Lower leg skin (tissue), 4 donors: ENCODE data around the gene PEX7. TPM values are rescaled to one million over a fixed set of nuclear protein-coding genes. Genes with fewer than 3 reads are reported as not detected.
"Not testable (repeated sequence)": the region's sequence is repeated elsewhere in the genome, so short reads cannot be mapped to it uniquely, and the experiment has no call there.

Experiments used
- DNase-seq, 2 donors: peaks; one replicate each; pipeline ENCODE4 v3.0.0-alpha.2; 2019; ENCODE audit warnings: low spot score in 2 of 2
- H3K4me3 ChIP-seq: fragments of 200-600 bp; sonication (generic); 2 replicates; pipeline ENCODE4 v1.5.1; 2017; ENCODE audit warnings: mild to moderate bottlenecking, low read depth; ENCODE audit not compliant: poor library complexity, severe bottlenecking
- CTCF ChIP-seq, 3 donors: fragments of 450-650 bp; IDR thresholded peaks; one replicate each; pipeline ENCODE4 v1.5.1; 2016; ENCODE audit warnings: antibody characterized with exemption in 3 of 3, mild to moderate bottlenecking in 3 of 3, moderate library complexity in 2 of 3
- POLR2A ChIP-seq, 2 donors: fragments of 450-650 bp; IDR thresholded peaks; one replicate each; pipeline ENCODE4 v1.6.1; 2016 to 2017; ENCODE audit warnings: antibody characterized with exemption in 2 of 2, mild to moderate bottlenecking in 1 of 2, moderate library complexity in 1 of 2
- WGBS, 2 donors: methylation state at CpG; one replicate each; pipeline ENCODE4 v1.1.5; 2018; 5-methylcytosine and 5-hydroxymethylcytosine counted together
- intact Hi-C: fragments of 100-400 bp; cut with DNase I; formaldehyde crosslinking; loops from one replicate; pipeline ENCODE4 v1.15.0; 2023; ENCODE audit warnings: low total_unique reads
- total RNA-seq, 4 donors: library from RNA; depleted of rRNA; stranded (reverse); fragments of >200 nt; gene quantifications; one replicate each; pipeline ENCODE4 v1.1.0, GENCODE V29; 2016

PEX7 gene
- total RNA-seq, 4 donors from 2014 or later: 15.2 to 21.5 (median 21.2) TPM

- intact Hi-C loops: no loop called here
- TF ChIP-seq CTCF (IDR thresholded peaks at IDR 0.05) (no peak), POLR2A (IDR thresholded peaks at IDR 0.05) (no peak)
- no peak overlapping the region for H3K4me3 ChIP-seq
- 97 to 98% methylated on average over 3 of the region's 3 CpGs for WGBS, 2 donors
- no peak for DNase-seq
Observed at GRCh38 chr6:136890986-136891385, 68.6 kb downstream of the PEX7 start.

GRCh38 chr6:136893187-136893586 lies 70.8 kb downstream of the PEX7 start:
- intact Hi-C loops: no loop called here
- DNase-seq: no peak
- 83 to 87% methylated on average over 5 of the region's 5 CpGs for WGBS, 2 donors
- TF ChIP-seq CTCF (IDR thresholded peaks at IDR 0.05): no peak
- TF ChIP-seq POLR2A (IDR thresholded peaks at IDR 0.05): no peak
- no peak overlapping the region for H3K4me3 ChIP-seq

- DNase-seq: no peak
- intact Hi-C loops: no loop called here
- WGBS, 2 donors: 87 to 96% methylated on average over 3 of the region's 3 CpGs
- H3K4me3 ChIP-seq: no peak overlapping the region
- no peak for TF ChIP-seq CTCF (IDR thresholded peaks at IDR 0.05)
- no peak for TF ChIP-seq POLR2A (IDR thresholded peaks at IDR 0.05)
Observed at GRCh38 chr6:136895901-136896300, 73.5 kb downstream of the PEX7 start.

- 95 to 97% methylated on average over 1 of the region's 1 CpG for WGBS, 2 donors
- TF ChIP-seq CTCF (IDR thresholded peaks at IDR 0.05) (no peak), POLR2A (IDR thresholded peaks at IDR 0.05) (no peak)
- intact Hi-C loops: no loop called here
- no peak for DNase-seq
- no peak overlapping the region for H3K4me3 ChIP-seq
Observed at GRCh38 chr6:136897071-136897470, 74.7 kb downstream of the PEX7 start.

GRCh38 chr6:136901212-136901784 lies 78.9 kb downstream of the PEX7 start:
- TF ChIP-seq POLR2A (IDR thresholded peaks at IDR 0.05) (no peak), CTCF (IDR thresholded peaks at IDR 0.05) (no peak)
- DNase-seq: no peak
- intact Hi-C loops: no loop called here
- H3K4me3 ChIP-seq: no peak overlapping the region
- 92 to 95% methylated on average over 5 of the region's 5 CpGs for WGBS, 2 donors

GRCh38 chr6:136904477-136904876 lies 82.1 kb downstream of the PEX7 start:
- H3K4me3 ChIP-seq, DNase-seq, intact Hi-C loops: not testable (repeated sequence)
- WGBS, 2 donors: 94 to 99% methylated on average over 3 of the region's 3 CpGs
